GM12878 (cell line): ENCODE measurements around the gene PGAM2. TPM values are rescaled to one million over a fixed set of nuclear protein-coding genes. Genes with fewer than 3 reads are reported as not detected.

Source experiments
- ATF2 ChIP-seq: IDR thresholded peaks from 2 replicates; pipeline ENCODE4 v1.6.1; 2012; ENCODE audit warnings: low read length, inconsistent platforms
- ATF7 ChIP-seq: fragments of 450-650 bp; IDR thresholded peaks from 2 replicates; pipeline ENCODE4 v1.6.1; 2016; ENCODE audit warnings: low read depth, mild to moderate bottlenecking
- BACH1 ChIP-seq: fragments of 450-650 bp; IDR thresholded peaks from 2 replicates; pipeline ENCODE4 v1.6.1; 2017; ENCODE audit warnings: mild to moderate bottlenecking, borderline replicate concordance
- BHLHE40 ChIP-seq, 2 experiments: fragments of 450-650 bp in 1 of 2; IDR thresholded peaks; 2 replicates each; pipeline ENCODE4 v1.6.1; 2011 to 2017; ENCODE audit warnings: low read depth in 2 of 2, borderline replicate concordance in 1 of 2, improper control_type of control experiment in 1 of 2, low read length in 1 of 2, mild to moderate bottlenecking in 1 of 2
- CBX3 ChIP-seq: fragments of 200-600 bp; sonication (generic); IDR thresholded peaks from 2 replicates; pipeline ENCODE4 v1.6.1; 2016; ENCODE audit warnings: low read depth, borderline replicate concordance
- CREB1 ChIP-seq: IDR thresholded peaks from 2 replicates; pipeline ENCODE4 v1.6.1; 2012; ENCODE audit warnings: low read depth, mild to moderate bottlenecking, inconsistent platforms
- CREM ChIP-seq: IDR thresholded peaks from 2 replicates; pipeline ENCODE4 v1.6.1; 2014; ENCODE audit warnings: antibody characterized with exemption, low read depth
- E2F4 ChIP-seq: IDR thresholded peaks from 2 replicates; pipeline ENCODE4 v1.6.1; 2012; ENCODE audit warnings: low read depth, low read length, improper control_type of control experiment
- EED ChIP-seq: sonication (generic); IDR thresholded peaks from 2 replicates; pipeline ENCODE4 v1.6.1; 2016; ENCODE audit warnings: antibody characterized with exemption, low read depth
- FOXM1 ChIP-seq: IDR thresholded peaks from 2 replicates; pipeline ENCODE4 v1.6.1; 2012; ENCODE audit warnings: low read depth, mild to moderate bottlenecking, inconsistent platforms, low read length, moderate library complexity
- GABPA ChIP-seq: IDR thresholded peaks from 2 replicates; pipeline ENCODE4 v1.6.1; 2014; ENCODE audit warnings: antibody characterized with exemption, low read depth, mild to moderate bottlenecking, inconsistent platforms
- IRF4 ChIP-seq: IDR thresholded peaks from 2 replicates; pipeline ENCODE4 v1.6.1; 2011; ENCODE audit warnings: low read depth, low read length
- JUND ChIP-seq: IDR thresholded peaks from 2 replicates; pipeline ENCODE4 v1.6.1; 2012; ENCODE audit warnings: low read depth, mild to moderate bottlenecking, low read length, improper control_type of control experiment, moderate library complexity
- KDM1A ChIP-seq: fragments of 200-600 bp; sonication (generic); IDR thresholded peaks from 2 replicates; pipeline ENCODE4 v1.6.1; 2016; ENCODE audit warnings: borderline replicate concordance
- MLLT1 ChIP-seq: fragments of 450-650 bp; IDR thresholded peaks from 2 replicates; pipeline ENCODE4 v1.6.1; 2016; ENCODE audit warnings: mild to moderate bottlenecking
- NFXL1 ChIP-seq: fragments of 450-650 bp; IDR thresholded peaks from 2 replicates; pipeline ENCODE4 v1.6.1; 2017; ENCODE audit warnings: antibody characterized with exemption, mild to moderate bottlenecking, borderline replicate concordance
- NFYB ChIP-seq: IDR thresholded peaks from 2 replicates; pipeline ENCODE4 v1.6.1; 2011; ENCODE audit warnings: low read depth, mild to moderate bottlenecking, low read length, improper control_type of control experiment, moderate library complexity; ENCODE audit not compliant: insufficient read depth
- NR2C1 ChIP-seq: fragments of 450-650 bp; IDR thresholded peaks from 2 replicates; pipeline ENCODE4 v1.6.1; 2017; ENCODE audit warnings: antibody characterized with exemption, mild to moderate bottlenecking, moderate library complexity
- NR2C2 ChIP-seq: IDR thresholded peaks from 2 replicates; pipeline ENCODE4 v1.6.1; 2011; ENCODE audit warnings: borderline replicate concordance, low read depth; ENCODE audit not compliant: control insufficient read depth, insufficient read length
- NR2F1 ChIP-seq: fragments of 450-650 bp; conservative IDR thresholded peaks from 2 replicates; pipeline ENCODE4 v1.6.1; 2017; ENCODE audit warnings: mild to moderate bottlenecking
- POLR2AphosphoS2 ChIP-seq: IDR thresholded peaks from 2 replicates; pipeline ENCODE4 v1.6.1; 2011; ENCODE audit warnings: low read depth, mild to moderate bottlenecking, low read length, improper control_type of control experiment, moderate library complexity
- RB1 ChIP-seq: fragments of 450-650 bp; formaldehyde crosslinking; IDR thresholded peaks from 2 replicates; pipeline ENCODE4 v1.6.1; 2017; ENCODE audit warnings: mild to moderate bottlenecking, borderline replicate concordance
- RELB ChIP-seq: fragments of 450-650 bp; IDR thresholded peaks from 2 replicates; pipeline ENCODE4 v1.6.1; 2017; ENCODE audit warnings: low read depth, mild to moderate bottlenecking, moderate library complexity
- SMAD5 ChIP-seq: IDR thresholded peaks from 2 replicates; pipeline ENCODE4 v1.6.1; 2016; ENCODE audit warnings: antibody characterized with exemption, low read depth
- SMC3 ChIP-seq: IDR thresholded peaks from 2 replicates; pipeline ENCODE4 v1.6.1; 2011; ENCODE audit warnings: low read length, improper control_type of control experiment, borderline replicate concordance
- SUZ12 ChIP-seq: fragments of 200-600 bp; sonication (generic); IDR thresholded peaks from one replicate; pipeline ENCODE4 v1.6.1; 2018; ENCODE audit warnings: antibody characterized with exemption, mild to moderate bottlenecking; ENCODE audit not compliant: unreplicated experiment
- TAF1 ChIP-seq: IDR thresholded peaks from 2 replicates; pipeline ENCODE4 v1.6.1; 2011; ENCODE audit warnings: mild to moderate bottlenecking, low read depth, low read length, borderline replicate concordance
- TARDBP ChIP-seq: IDR thresholded peaks from 2 replicates; pipeline ENCODE4 v1.6.1; 2016; ENCODE audit warnings: borderline replicate concordance
- polyA plus RNA-seq, 11 experiments: library from polyadenylated mRNA; depleted of rRNA in 4 of 11; unstranded in 6 of 11; stranded (reverse) in 5 of 11; fragments of >200 nt; fragmentation: Nextera tagmentation in 4 of 11; fragmentation: Illumina TruSeq in 1 of 11; extraction: Ambion mirVana in 4 of 11; extraction: Trizol in 1 of 11; gene quantifications; 1 replicate in 1 of 11; 2 replicates in 10 of 11; pipeline versions ENCODE4 v1.2.1 to v1.2.3, GENCODE V29; 2011 to 2016; ENCODE audit warnings: inconsistent platforms in 2 of 11, missing spikeins in 2 of 11, low read depth in 1 of 11
- total RNA-seq, 4 experiments: library from RNA; depleted of rRNA in 3 of 4; stranded (reverse); fragments of >200 nt in 3 of 4; fragmentation: Illumina TruSeq in 1 of 4; extraction: Trizol in 1 of 4; gene quantifications; 2 replicates each; pipeline versions ENCODE4 v1.2.1 to v1.2.3, GENCODE V29; 2013 to 2021

PGAM2 gene
- total and polyA plus RNA-seq, 10 of the 15 experiments (the other 5 are each of a cell fraction or from before 2014, with no cell fraction given) = not detected

- 0 out of 2 replicates have a peak, but pooled peaks have one; percentile 17 for TF ChIP-seq RELB
- no peak for TF ChIP-seq CBX3
- no peak for TF ChIP-seq TAF1
- peak; percentile 81 for TF ChIP-seq GABPA
- TF ChIP-seq KDM1A = no peak
- 0 out of 2 replicates have a peak, but pooled peaks have one; percentile 21 for TF ChIP-seq NR2F1
- TF ChIP-seq NR2C1 = no peak
- no peak for TF ChIP-seq CREM
- no peak for TF ChIP-seq SMC3
- TF ChIP-seq EED = no peak
- TF ChIP-seq JUND = no peak
- 0 out of 2 replicates have a peak, but pooled peaks have one; percentile 41 for TF ChIP-seq RB1
- TF ChIP-seq FOXM1 = no peak
- no peak for TF ChIP-seq CREB1
- peak; percentile 94 for TF ChIP-seq MLLT1
- TF ChIP-seq ATF2 = no peak
- TF ChIP-seq BHLHE40 (IDR thresholded peaks at IDR 0.05; ENCODE audit: borderline replicate concordance in 1 of 2, low read depth in 2 of 2, low read length in 1 of 2) = peak in 1 of 2 experiments; percentile 73; a peak in 2 of 4 replicates
- TF ChIP-seq IRF4 = no peak
- TF ChIP-seq NR2C2 = no peak
- TF ChIP-seq BACH1 = peak; percentile 85; the same call in 1 of the 2 replicates
- TF ChIP-seq SMAD5 = no peak
- TF ChIP-seq E2F4 = no peak
- no peak for TF ChIP-seq POLR2AphosphoS2
- no peak for TF ChIP-seq SUZ12
- peak; percentile 91 for TF ChIP-seq NFYB
- no peak for TF ChIP-seq TARDBP
- no peak for TF ChIP-seq ATF7
- TF ChIP-seq NFXL1 = no peak
These were observed 17.3 kb upstream of the PGAM2 start (continued) for GRCh38 chr7:44082541-44083207.
